HL-60/S4 (cell line): Measurements from ENCODE around the gene ADGRL3.

Experiments used
- in situ Hi-C: fragments of 300-500 bp; cut with MboI; formaldehyde crosslinking; loops from 2 replicates; pipeline ENCODE4 v1.14.3; 2022; ENCODE audit warnings: low sequenced_read_pairs

The ADGRL3 gene

GRCh38 chr4:61531188-61531587 is 331.1 kb downstream of the ADGRL3 start:
- in situ Hi-C loops, result no loop called here

- in situ Hi-C loops, result no loop called here
Observed at GRCh38 chr4:61532336-61533000, 332.3 kb downstream of the ADGRL3 start.

- in situ Hi-C loops, result no loop called here
Observed at GRCh38 chr4:61533140-61533539, 333.0 kb downstream of the ADGRL3 start.

- in situ Hi-C loops, result no loop called here
Observed at GRCh38 chr4:61540944-61541343, 340.8 kb downstream of the ADGRL3 start.

- in situ Hi-C loops, result no loop called here
Observed at GRCh38 chr4:61541459-61541858, 341.3 kb downstream of the ADGRL3 start.

GRCh38 chr4:61543976-61544375 is 343.9 kb downstream of the ADGRL3 start:
- in situ Hi-C loops, result no loop called here

- in situ Hi-C loops, result no loop called here
Observed at GRCh38 chr4:61545902-61546480, 345.9 kb downstream of the ADGRL3 start.

GRCh38 chr4:61549336-61549735 is 349.2 kb downstream of the ADGRL3 start:
- in situ Hi-C loops, result no loop called here

GRCh38 chr4:61553557-61554125 is 353.5 kb downstream of the ADGRL3 start:
- in situ Hi-C loops, result no loop called here

GRCh38 chr4:61555789-61556188 is 355.7 kb downstream of the ADGRL3 start:
- in situ Hi-C loops, result no loop called here

- in situ Hi-C loops, result no loop called here
Observed at GRCh38 chr4:61556277-61556676, 356.2 kb downstream of the ADGRL3 start.

GRCh38 chr4:61559396-61559795 is 359.3 kb downstream of the ADGRL3 start:
- in situ Hi-C loops, result no loop called here

- in situ Hi-C loops, result no loop called here
Observed at GRCh38 chr4:61561028-61561427, 360.9 kb downstream of the ADGRL3 start.

- in situ Hi-C loops, result no loop called here
Observed at GRCh38 chr4:61571761-61572559, 371.8 kb downstream of the ADGRL3 start.

- in situ Hi-C loops, result no loop called here
Observed at GRCh38 chr4:61575796-61576195, 375.7 kb downstream of the ADGRL3 start.

- in situ Hi-C loops, result no loop called here
Observed at GRCh38 chr4:61579786-61580185, 379.7 kb downstream of the ADGRL3 start.

- in situ Hi-C loops, result no loop called here
Observed at GRCh38 chr4:61580721-61581377, 380.7 kb downstream of the ADGRL3 start.

GRCh38 chr4:61583696-61584095 is 383.6 kb downstream of the ADGRL3 start:
- in situ Hi-C loops, result no loop called here

- in situ Hi-C loops, result no loop called here
Observed at GRCh38 chr4:61588621-61589402, 388.7 kb downstream of the ADGRL3 start.

- in situ Hi-C loops, result no loop called here
Observed at GRCh38 chr4:61590881-61591280, 390.8 kb downstream of the ADGRL3 start.
